K562 (cell line): ENCODE results near the gene SRPK2. TPM values are rescaled to one million over a fixed set of nuclear protein-coding genes. Genes with fewer than 3 reads are reported as not detected.
A peak's percentile ranks its signal among the peaks of the same experiment; 100 is the strongest.

ENCODE experiments used
- CGGBP1 ChIP-seq: fragments of 250-450 bp; sonication (Bioruptor Pico); IDR thresholded peaks from 2 replicates; pipeline ENCODE4 v1.9.0; 2021; ENCODE audit warnings: mild to moderate bottlenecking
- CREB3L1 ChIP-seq: fragments of 450-650 bp; IDR thresholded peaks from 2 replicates; pipeline ENCODE4 v1.6.1; 2014; ENCODE audit warnings: low read depth, mild to moderate bottlenecking, moderate library complexity, borderline replicate concordance
- DEAF1 ChIP-seq: fragments of 450-650 bp; formaldehyde crosslinking; IDR thresholded peaks from 2 replicates; pipeline ENCODE4 v1.4.0; 2020; ENCODE audit warnings: mild to moderate bottlenecking, moderate library complexity
- FOXA1 ChIP-seq: fragments of 450-650 bp; IDR thresholded peaks from 2 replicates; pipeline ENCODE4 v1.6.1; 2016; ENCODE audit warnings: mild to moderate bottlenecking, borderline replicate concordance
- HDAC3 ChIP-seq: fragments of 450-650 bp; IDR thresholded peaks from 2 replicates; pipeline ENCODE4 v1.6.1; 2018; ENCODE audit warnings: borderline replicate concordance, mild to moderate bottlenecking, moderate library complexity; ENCODE audit not compliant: partially characterized antibody
- KDM4B ChIP-seq, 2 experiments: fragments of 450-650 bp in 1 of 2; sonication (generic) in 1 of 2; IDR thresholded peaks; 2 replicates each; pipeline ENCODE4 v1.6.1; 2016 to 2017; ENCODE audit warnings: borderline replicate concordance in 2 of 2, antibody characterized with exemption in 1 of 2, low read depth in 1 of 2, mild to moderate bottlenecking in 1 of 2
- L3MBTL2 ChIP-seq: fragments of 450-650 bp; IDR thresholded peaks from 2 replicates; pipeline ENCODE4 v1.6.1; 2016; ENCODE audit warnings: mild to moderate bottlenecking, moderate library complexity
- MNT ChIP-seq, 2 experiments: fragments of 450-650 bp; conservative IDR thresholded peaks; 2 replicates each; pipeline ENCODE4 v1.6.1; 2017; ENCODE audit warnings: mild to moderate bottlenecking in 2 of 2, moderate library complexity in 2 of 2
- SRF ChIP-seq, 2 experiments: fragments of 250-450, 450-650 bp in 1 of 2; sonication (Bioruptor Pico) in 1 of 2; sonication (generic) in 1 of 2; formaldehyde crosslinking; IDR thresholded peaks; 2 replicates each; pipeline versions ENCODE4 v1.5.0 to v1.5.1; 2020 to 2022; ENCODE audit warnings: mild to moderate bottlenecking in 1 of 2, missing genetic modification reagents in 1 of 2
- SUPT5H ChIP-seq: fragments of 450-650 bp; IDR thresholded peaks from 2 replicates; pipeline ENCODE4 v1.6.1; 2016
- TCF3 ChIP-seq: sonication (generic); formaldehyde crosslinking; IDR thresholded peaks from 2 replicates; pipeline ENCODE4 v1.4.0; 2020; ENCODE audit warnings: mild to moderate bottlenecking, missing genetic modification reagents
- TEAD4 ChIP-seq, 2 experiments: sonication (generic) in 1 of 2; formaldehyde crosslinking in 1 of 2; IDR thresholded peaks; 2 replicates each; pipeline versions ENCODE4 v1.6.1 to v1.8.0; 2012 to 2022; ENCODE audit warnings: borderline replicate concordance in 1 of 2, inconsistent platforms in 1 of 2, low read length in 1 of 2, mild to moderate bottlenecking in 1 of 2, missing genetic modification reagents in 1 of 2
- TOE1 ChIP-seq, 2 experiments: fragments of 450-650 bp in 1 of 2; sonication (generic) in 1 of 2; formaldehyde crosslinking in 1 of 2; IDR thresholded peaks; 2 replicates each; pipeline versions ENCODE4 v1.7.1 to v1.8.0; 2016 to 2022; ENCODE audit warnings: borderline replicate concordance in 2 of 2, mild to moderate bottlenecking in 2 of 2, antibody characterized with exemption in 1 of 2, inconsistent platforms in 1 of 2, low read depth in 1 of 2, missing genetic modification reagents in 1 of 2, moderate library complexity in 1 of 2
- TRIM24 ChIP-seq, 2 experiments: fragments of 450-650 bp; IDR thresholded peaks; 2 replicates each; pipeline ENCODE4 v1.6.1; 2016
- ZBTB11 ChIP-seq, 3 experiments: fragments of 200-800 bp in 1 of 3; fragments of 250-450 bp in 1 of 3; fragments of 450-650 bp in 1 of 3; sonication (Bioruptor Pico) in 1 of 3; sonication (Bioruptor generic) in 1 of 3; formaldehyde crosslinking in 1 of 3; IDR thresholded peaks; 2 replicates each; pipeline versions ENCODE4 v1.6.1 to v1.8.0; 2016 to 2022; ENCODE audit warnings: mild to moderate bottlenecking in 2 of 3, missing genetic modification characterization in 2 of 3, missing compliant biosample characterization in 1 of 3, moderate library complexity in 1 of 3
- ZNF121 ChIP-seq: sonication (generic); formaldehyde crosslinking; conservative IDR thresholded peaks from 2 replicates; pipeline ENCODE4 v1.8.0; 2022; ENCODE audit warnings: missing genetic modification reagents
- ZNF274 ChIP-seq: IDR thresholded peaks from 2 replicates; pipeline ENCODE4 v1.6.1; 2011; ENCODE audit warnings: low read depth, mild to moderate bottlenecking, low read length, moderate library complexity, borderline replicate concordance
- ZNF778 ChIP-seq: fragments of 450-650 bp; formaldehyde crosslinking; IDR thresholded peaks from 2 replicates; pipeline ENCODE4 v1.4.0; 2020; ENCODE audit warnings: mild to moderate bottlenecking, moderate library complexity
- polyA plus RNA-seq, 8 experiments: library from polyadenylated mRNA; depleted of rRNA in 4 of 8; stranded (reverse) in 5 of 8; unstranded in 3 of 8; fragments of >200 nt; fragmentation: Nextera tagmentation in 2 of 8; fragmentation: Illumina TruSeq in 1 of 8; extraction: Ambion mirVana in 2 of 8; extraction: Trizol in 1 of 8; gene quantifications; 2 replicates each; pipeline versions ENCODE4 v1.2.1 to v1.2.3, GENCODE V29; 2011 to 2014; ENCODE audit warnings: inconsistent platforms in 1 of 8, missing spikeins in 1 of 8
- total RNA-seq, 7 experiments: library from RNA; depleted of rRNA in 6 of 7; stranded (reverse); fragments of >200 nt in 6 of 7; fragmentation: Illumina TruSeq in 2 of 7; extraction: Trizol in 2 of 7; gene quantifications; 2 replicates each; pipeline versions ENCODE4 v1.2.1 to v1.2.3, GENCODE V29; 2011 to 2021; ENCODE audit warnings: low replicate concordance in 1 of 7

The SRPK2 gene
- total and polyA plus RNA-seq, 9 of the 15 experiments (the other 6 are each of a cell fraction or from before 2014, with no cell fraction given): 21.5 to 44.7 (median 33.3) TPM

- TF ChIP-seq CREB3L1: no peak
- no peak for TF ChIP-seq ZNF778
- TF ChIP-seq TEAD4 (IDR thresholded peaks at IDR 0.05; ENCODE audit: low read length): peak; percentile 24; the same call in 1 of the 2 replicates
- no peak for TF ChIP-seq TEAD4 (CRISPR knock-in tag; IDR thresholded peaks at IDR 0.05; ENCODE audit: borderline replicate concordance)
- peak; percentile 57 for TF ChIP-seq TCF3 (CRISPR knock-in tag)
- TF ChIP-seq SUPT5H: no peak
- peak; percentile 57 for TF ChIP-seq L3MBTL2
- TF ChIP-seq SRF (CRISPR knock-in tag; IDR thresholded peaks at IDR 0.05): no peak
- no peak for TF ChIP-seq DEAF1 (CRISPR knock-in tag)
- no peak for TF ChIP-seq HDAC3
- no peak for TF ChIP-seq ZBTB11 (CRISPR knock-in tag; IDR thresholded peaks at IDR 0.05)
- TF ChIP-seq KDM4B (IDR thresholded peaks at IDR 0.05; ENCODE audit: borderline replicate concordance in 2 of 2, low read depth in 1 of 2): no peak
- TF ChIP-seq MNT (conservative IDR thresholded peaks at IDR 0.05): peak in 1 of 2 experiments; percentile 43; a peak in 1 of 4 replicates
- TF ChIP-seq TOE1 (IDR thresholded peaks at IDR 0.05; ENCODE audit: borderline replicate concordance): no peak
- peak; percentile 16; the same call in 1 of the 2 replicates for TF ChIP-seq TOE1 (CRISPR knock-in tag; IDR thresholded peaks at IDR 0.05; ENCODE audit: borderline replicate concordance, low read depth)
- TF ChIP-seq FOXA1: no peak
- TF ChIP-seq ZNF274: no peak
- TF ChIP-seq CGGBP1 (CRISPR knock-in tag): no peak
- TF ChIP-seq TRIM24 (IDR thresholded peaks at IDR 0.05): no peak
- TF ChIP-seq ZNF121: no peak
Measured at GRCh38 chr7:105353752-105354328, 34.9 kb downstream of the SRPK2 start (continued).
